SKM-1 treated with dmso at 0.1 percent for 144 hours (cell line): Measurements from ENCODE around the gene HSCB.
A peak's percentile ranks its signal among the peaks of the same experiment; 100 is the strongest.
"Not testable (repeated sequence)": the region's sequence is repeated elsewhere in the genome, so short reads cannot be mapped to it uniquely, and the experiment has no call there.

Source experiments
- DNase-seq: peaks from one replicate; lab custom pipeline; 2025; ENCODE audit not compliant: unreplicated experiment; lab: John Stamatoyannopoulos, UW

Gene HSCB

DNA sequence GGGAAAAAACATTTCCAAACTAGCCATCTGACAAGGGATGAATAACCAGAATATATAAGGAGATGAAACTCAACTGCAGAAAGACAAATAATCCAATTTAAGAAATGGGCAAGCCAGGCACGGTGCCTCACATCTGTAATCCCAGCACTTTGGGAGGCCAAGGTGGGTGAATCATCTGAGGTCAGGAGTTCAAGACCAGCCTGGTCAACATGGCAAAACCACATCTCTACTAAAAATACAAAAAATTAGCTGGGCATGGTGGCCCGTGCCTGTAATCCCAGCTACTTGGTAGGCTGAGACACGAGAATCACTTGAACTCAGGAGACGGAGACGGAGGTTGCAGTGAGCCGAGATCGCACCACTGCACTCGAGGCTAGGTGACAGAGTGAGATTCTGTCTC, 3.0 kb upstream of the HSCB start:
- not testable (repeated sequence) for DNase-seq

DNA sequence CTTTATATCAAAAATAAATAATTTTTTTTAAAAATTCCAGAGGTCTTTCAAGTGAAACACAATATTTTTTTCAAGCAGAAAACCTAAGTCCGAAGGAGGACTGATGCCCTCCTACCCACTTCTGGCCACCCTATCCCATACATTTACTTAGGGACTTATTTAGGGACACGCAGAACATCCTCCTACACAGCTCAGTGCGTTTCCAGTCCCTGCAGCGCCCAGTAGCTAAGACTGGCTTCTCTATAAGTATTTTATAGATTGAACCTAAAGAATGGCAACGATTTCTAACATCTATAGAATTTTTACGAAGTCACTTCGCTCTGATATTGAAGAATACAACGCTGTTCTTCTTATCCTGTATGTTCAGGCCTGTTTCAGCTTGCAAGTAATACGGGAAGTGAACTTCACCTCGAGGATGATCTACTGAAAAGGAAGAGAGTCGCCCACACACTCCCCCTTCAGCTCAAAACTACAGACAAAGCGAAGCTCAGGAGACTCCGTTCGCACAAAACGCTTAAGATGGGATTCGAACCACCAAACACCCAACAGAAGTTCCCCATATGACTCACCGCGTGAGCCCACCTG, 547 bp upstream of the HSCB start:
- DNase-seq, result no peak

GRCh38 chr22:28742562-28742962, 723 bp downstream of the HSCB start:
- DNase-seq, result no peak

GRCh38 chr22:28743852-28744251, 2.0 kb downstream of the HSCB start:
- no peak for DNase-seq

DNA sequence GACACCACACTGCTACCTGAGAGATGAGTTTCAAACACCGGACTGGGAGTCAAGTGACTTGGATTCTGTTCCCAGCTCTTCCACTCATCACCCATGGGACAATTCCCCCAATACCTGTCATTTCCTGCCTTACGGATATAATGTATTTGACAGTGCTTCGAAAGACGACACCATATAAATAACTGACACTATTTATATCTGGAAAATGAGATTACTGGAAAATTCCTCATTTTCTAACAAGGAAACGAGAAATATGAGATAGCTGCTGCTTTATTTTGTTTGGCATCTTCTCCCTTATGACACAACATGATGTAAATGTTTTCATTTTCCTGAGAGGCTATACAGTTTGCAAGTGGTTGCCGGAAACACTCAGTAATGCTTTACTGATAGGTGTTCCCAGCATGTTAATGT, 8.6 kb downstream of the HSCB start:
- no peak for DNase-seq

GRCh38 chr22:28754512-28754911, 12.7 kb downstream of the HSCB start:
- not testable (repeated sequence) for DNase-seq

GRCh38 chr22:28759861-28760560, 18.2 kb downstream of the HSCB start:
- DNase-seq, result no peak

GRCh38 chr22:28761449-28761755, 19.6 kb downstream of the HSCB start:
- no peak for DNase-seq

- not testable (repeated sequence) for DNase-seq
Observed at GRCh38 chr22:28762000-28762399, 20.2 kb downstream of the HSCB start.

DNA sequence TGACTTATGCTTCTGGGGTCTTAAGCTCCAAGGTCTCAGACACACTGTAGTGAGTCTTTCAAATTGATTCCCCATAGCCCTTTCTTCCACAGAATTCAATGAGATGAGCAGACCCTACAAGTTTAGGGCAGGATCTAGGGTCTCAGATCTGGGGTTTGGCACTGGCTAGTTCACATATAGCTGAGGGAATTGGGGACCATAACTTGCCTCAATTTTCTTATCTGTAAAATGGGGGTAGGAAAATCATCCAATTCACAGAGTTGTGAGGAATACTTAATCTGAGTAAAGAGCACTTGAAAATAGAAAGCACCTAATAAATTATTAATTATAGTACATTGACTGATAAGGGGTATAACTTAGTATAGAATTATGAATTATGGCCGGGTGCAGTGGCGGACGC, 24.8 kb downstream of the HSCB start:
- no peak for DNase-seq

DNA sequence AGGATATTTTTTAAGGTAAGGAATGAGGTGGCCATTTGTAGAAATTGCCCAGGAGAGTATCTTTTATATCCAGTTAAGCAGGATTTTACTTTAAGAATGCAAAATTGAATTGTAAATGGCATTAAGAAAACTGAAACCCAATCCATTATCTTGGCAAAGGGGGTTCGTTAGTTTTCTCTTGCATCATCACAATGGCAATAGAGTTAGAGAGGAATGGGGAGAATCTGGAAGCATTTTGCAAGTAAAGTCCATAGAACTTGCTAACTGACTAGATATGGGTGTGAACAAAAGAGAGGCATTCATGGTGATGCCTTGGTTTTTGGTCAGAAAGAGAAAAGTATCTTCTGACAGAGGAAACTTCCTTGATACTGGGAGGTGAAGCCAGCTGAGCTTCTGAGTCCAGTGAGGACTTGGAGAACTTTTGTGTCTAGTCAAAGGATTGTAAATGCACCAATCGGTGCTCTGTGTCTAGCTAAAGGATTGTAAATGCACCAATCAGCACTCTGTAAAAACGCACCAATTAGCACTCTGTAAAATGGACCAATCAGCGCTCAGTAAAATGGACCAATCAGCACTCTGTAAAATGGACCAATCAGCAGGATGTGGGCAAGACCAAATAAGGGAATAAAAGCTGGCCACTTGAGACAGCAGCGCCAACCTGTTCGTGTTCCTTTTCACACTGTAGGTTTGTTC, 27.0 kb downstream of the HSCB start:
- DNase-seq, result no peak

DNA sequence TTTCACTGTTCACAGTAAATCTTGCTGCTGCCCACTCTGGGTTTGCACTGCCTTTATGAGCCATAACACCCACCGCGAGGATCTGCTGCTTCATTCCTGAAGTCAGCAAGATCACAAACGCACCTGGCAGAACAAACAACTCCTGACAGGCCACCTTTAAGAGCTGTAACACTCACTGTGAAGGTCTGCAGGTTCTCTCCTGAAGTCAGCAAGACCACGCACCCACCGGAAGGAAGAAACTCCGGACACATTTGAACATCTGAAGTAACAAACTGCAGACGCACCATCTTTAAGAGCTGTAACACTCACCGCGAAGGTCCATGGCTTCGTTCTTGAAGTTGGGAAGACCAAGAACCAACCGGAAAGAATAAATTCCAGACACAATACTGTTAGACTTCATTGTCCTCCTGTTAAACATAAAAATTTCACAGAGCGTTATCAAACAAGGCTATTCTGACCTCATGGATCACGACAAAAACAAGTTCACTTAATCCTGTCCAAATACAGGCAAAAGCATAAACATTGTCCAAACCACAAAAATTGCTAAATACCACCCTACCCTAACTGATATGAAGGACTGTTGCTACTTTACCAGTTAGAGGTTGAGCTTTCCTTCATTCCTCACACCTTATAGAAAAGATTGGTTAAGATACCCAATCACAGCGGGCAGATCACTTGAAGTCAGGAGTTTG, 27.7 kb downstream of the HSCB start:
- DNase-seq, result no peak

GRCh38 chr22:28771195-28771791, 29.5 kb downstream of the HSCB start:
- no peak for DNase-seq

DNA sequence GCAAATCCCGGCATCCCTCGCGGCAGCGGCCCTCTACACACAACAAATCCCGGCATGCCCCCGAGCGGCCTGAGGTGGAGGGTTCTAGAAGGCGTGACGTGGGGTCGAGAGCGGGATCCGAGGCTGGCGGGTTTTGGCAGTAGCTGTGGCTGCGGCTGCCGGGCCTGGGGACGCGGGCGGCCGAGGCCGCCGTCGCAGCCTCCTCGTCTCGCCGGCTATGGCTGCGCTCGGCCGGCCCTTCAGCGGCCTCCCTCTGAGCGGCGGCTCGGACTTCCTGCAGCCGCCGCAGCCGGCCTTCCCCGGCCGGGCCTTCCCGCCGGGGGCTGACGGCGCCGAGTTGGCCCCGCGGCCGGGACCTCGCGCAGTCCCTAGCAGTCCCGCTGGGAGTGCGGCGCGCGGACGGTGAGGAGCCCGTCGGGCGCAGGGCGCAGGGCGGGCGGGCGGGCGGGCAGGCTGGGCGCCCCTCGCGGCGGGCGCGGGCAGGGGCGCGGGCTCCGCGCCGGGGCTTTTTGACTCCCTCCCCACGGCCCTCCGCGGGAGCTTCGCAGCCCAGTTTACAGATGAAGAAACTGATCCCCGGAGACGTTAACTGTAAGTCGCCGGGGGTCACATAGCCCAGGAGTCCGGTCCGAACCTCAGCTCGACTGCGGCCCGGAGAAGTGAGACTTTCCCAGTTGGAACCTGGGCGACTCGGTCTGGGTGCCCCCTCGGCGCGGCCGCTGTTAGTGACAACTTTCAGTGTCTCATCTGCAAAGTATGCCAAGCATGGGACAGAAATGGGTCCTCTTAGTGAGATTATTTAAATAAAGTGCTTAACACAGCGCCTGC, 31.0 kb downstream of the HSCB start, which contains the start of gene CCDC117:
TSS of gene CCDC117 (plus strand) at position 63 of the 828 bp plus-strand sequence. CDS start at position 218, 155 bp downstream.
- DNase-seq, result peak; percentile 95

DNA sequence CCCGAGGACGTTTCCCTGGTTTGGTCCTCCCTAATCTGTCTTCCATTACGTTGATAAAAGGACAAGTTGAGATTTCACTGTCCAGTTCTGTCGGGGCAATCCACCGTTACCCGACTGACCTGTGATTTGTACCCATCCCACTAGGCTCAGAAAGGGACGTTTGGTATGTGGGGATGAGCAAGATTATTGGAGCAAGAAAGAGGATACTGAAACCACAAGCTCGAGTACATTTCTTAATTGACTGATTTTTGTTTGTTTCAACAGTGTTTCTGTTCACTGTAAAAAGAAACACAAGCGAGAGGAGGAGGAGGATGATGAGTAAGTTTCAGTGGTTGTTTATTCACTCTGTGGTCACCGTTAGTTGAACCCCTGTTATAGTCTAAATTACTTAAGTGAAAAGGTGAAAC, 31.6 kb downstream of the HSCB start:
- no peak for DNase-seq

DNA sequence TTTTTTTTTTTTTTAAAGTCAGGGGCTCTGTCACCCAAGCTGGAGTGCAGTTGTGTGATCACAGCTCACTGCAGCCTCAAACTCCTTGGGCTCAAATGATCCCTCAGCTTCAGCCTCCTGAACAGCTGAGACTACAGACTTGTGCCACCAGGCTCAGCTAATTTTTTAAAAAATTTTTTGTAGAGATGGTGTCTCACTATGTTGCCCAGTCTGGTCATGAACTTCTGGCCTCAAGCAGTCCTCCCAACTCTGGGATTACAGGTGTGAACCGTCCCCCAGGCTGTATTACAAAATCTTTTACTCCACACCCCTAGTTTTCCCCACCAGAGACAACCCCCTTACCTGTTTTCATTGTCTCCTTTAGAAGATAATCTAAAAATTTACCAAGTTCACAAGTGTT, 32.5 kb downstream of the HSCB start:
- no peak for DNase-seq

- no peak for DNase-seq
Observed at GRCh38 chr22:28779833-28780232, 38.0 kb downstream of the HSCB start.

- DNase-seq, result no peak
Observed at GRCh38 chr22:28780296-28780695, 38.5 kb downstream of the HSCB start.

DNA sequence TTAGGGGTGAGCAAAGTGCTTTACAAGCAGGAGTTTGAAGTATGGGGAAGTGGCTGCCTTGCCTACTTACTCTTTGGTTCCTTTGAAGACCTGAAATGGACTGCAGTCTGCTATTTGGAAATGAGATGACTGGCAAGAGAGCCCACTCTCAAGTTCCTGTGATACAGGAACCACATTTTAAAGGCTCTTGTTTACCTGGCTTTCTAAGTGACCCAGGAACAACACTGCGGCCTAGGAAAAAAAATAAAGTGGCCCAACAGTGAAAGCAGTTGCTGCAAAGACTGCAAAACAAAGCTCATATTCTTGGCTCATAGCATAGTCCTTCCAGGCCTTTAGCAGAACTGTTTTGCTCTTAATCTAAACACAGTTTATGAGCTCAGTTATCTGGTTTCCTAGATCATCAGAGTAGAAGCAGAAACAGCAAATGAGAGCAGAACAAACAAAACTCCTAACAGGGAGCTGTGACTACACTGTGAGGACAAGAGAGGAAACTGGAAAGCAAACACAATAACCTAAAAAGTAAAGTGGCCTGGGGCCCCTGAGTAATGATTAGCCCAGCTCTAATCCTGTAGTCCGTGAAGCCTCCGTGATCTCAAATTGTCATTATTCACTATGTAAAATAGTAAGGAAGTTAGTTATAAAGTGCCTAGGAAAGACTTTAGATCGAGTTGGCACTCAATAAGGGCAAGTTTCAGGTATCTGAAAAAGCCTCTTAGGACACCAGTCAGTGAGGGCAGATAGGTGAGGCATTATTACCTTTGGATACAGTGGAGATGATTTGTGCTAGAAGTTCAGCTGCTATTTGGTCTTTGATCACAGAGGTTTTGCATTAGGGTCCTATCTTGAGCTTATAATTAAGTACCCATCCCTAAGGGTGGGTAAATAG, 42.2 kb downstream of the HSCB start:
- DNase-seq, result no peak

GRCh38 chr22:28788601-28789000, 46.8 kb downstream of the HSCB start:
- DNase-seq, result no peak
